NCI-H748 (cell line): ENCODE results near the gene DEFB125.

ENCODE experiments used
- DNase-seq: peaks from one replicate; lab custom pipeline; 2025; ENCODE audit not compliant: unreplicated experiment; lab: John Stamatoyannopoulos, UW

Gene DEFB125

GRCh38 chr20:145877-146276 is 58.4 kb downstream of the DEFB125 start:
- DNase-seq: no peak
